HL-60 (cell line): ENCODE data around the gene HCRTR1.

Source experiments
- DNase-seq, 2 experiments: peaks; one replicate each; pipeline ENCODE4 v3.0.0-alpha.2; 2010 to 2020; ENCODE audit warnings: low read depth in 1 of 2, low spot score in 1 of 2
- H3K27ac ChIP-seq: fragments of 250-450 bp; sonication (Bioruptor Pico); replicated peaks from 2 replicates; pipeline ENCODE4 v1.5.1; 2020; ENCODE audit warnings: mild to moderate bottlenecking, moderate library complexity
- H3K27me3 ChIP-seq: fragments of 250-450 bp; sonication (Bioruptor Pico); 2 replicates; pipeline ENCODE4 v1.5.1; 2021; ENCODE audit warnings: mild to moderate bottlenecking, moderate library complexity; ENCODE audit not compliant: insufficient read depth, poor library complexity, severe bottlenecking
- H3K4me3 ChIP-seq: replicated peaks from 2 replicates; pipeline ENCODE4 v1.5.1; 2011; ENCODE audit warnings: mild to moderate bottlenecking, control low read depth, low read length; ENCODE audit not compliant: insufficient read depth
- CTCF ChIP-seq: IDR thresholded peaks from one replicate; pipeline ENCODE4 v1.5.1; 2011; ENCODE audit warnings: low read length, control low read depth, inconsistent platforms; ENCODE audit not compliant: insufficient read depth
- GABPA ChIP-seq: IDR thresholded peaks from 2 replicates; pipeline ENCODE4 v1.6.1; 2012; ENCODE audit warnings: low read depth
- POLR2AphosphoS5 ChIP-seq: IDR thresholded peaks from 2 replicates; pipeline ENCODE4 v1.6.1; 2012; ENCODE audit warnings: low read depth
- REST ChIP-seq: IDR thresholded peaks from 2 replicates; pipeline ENCODE4 v1.6.1; 2012; ENCODE audit warnings: low read depth; ENCODE audit not compliant: insufficient replicate concordance
- SPI1 ChIP-seq: IDR thresholded peaks from 2 replicates; pipeline ENCODE4 v1.6.1; 2012; ENCODE audit warnings: low read depth, mild to moderate bottlenecking, borderline replicate concordance

HCRTR1 gene

DNA sequence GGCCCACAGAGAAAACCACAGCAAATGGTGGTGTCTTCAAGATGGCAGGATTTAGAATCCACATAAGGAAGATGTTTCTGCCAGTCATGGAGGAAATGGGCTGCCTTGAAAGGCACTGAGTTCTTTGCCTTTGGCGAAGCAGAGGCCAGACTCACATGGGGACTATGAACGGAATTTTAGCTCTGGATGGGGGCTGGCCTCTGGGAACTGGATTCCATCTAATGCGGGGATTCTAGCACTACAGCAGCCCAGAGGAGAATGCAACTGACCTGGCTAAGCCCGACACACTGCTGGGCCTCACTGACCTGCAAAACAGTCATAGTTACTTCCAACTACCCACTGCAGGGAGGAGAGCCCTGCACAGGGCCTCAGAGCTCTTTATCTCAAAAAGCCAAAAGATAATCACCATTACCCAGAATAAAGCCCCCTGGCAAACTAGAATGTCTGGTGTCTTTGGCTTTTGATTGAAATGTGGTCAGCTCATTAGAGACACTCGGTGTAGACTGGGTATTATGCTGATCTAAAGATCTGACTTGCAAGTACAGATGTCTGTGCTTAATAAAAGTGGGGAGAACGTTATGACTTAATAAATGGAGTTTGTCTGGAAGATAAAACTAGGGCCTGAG is 11.6 kb downstream of the HCRTR1 start:
- no peak overlapping the region for H3K27ac ChIP-seq
- H3K27me3 ChIP-seq: no peaks in the 10 kb centered on the region
- no peak for TF ChIP-seq POLR2AphosphoS5
- TF ChIP-seq GABPA: no peak
- TF ChIP-seq CTCF: no peak
- TF ChIP-seq SPI1: no peak

GRCh38 chr1:31632649-31633048 is 15.2 kb downstream of the HCRTR1 start:
- no peak overlapping the region for H3K27ac ChIP-seq
- no peak overlapping the region for H3K4me3 ChIP-seq
- no peak for DNase-seq
- TF ChIP-seq REST: no peak
- TF ChIP-seq POLR2AphosphoS5: no peak
- TF ChIP-seq SPI1: no peak
- no peak for TF ChIP-seq GABPA
- no peak for TF ChIP-seq CTCF
- no peaks in the 10 kb centered on the region for H3K27me3 ChIP-seq

More for the DNA sequence above, 11.6 kb downstream of the HCRTR1 start:
- DNase-seq: no peak
- no peak overlapping the region for H3K4me3 ChIP-seq

DNA sequence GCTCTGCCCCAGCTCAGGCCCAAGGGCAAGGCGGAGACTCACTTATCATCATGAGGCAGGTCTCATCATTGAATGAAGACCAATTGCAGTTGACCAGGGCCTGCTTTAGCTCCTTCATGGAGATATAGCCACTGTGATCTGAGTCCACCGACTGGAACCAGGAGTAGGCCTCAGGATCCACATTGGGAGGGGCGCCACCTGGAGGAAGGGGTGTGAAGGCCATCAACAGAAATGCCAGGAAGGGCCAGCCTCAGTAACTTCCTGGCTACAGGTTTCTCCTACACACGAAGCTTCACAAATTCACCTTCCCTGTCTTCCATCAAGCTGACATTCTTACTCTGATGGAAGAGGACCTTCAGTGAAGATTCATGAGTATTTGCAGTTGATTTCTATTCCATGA is 15.6 kb downstream of the HCRTR1 start:
- H3K4me3 ChIP-seq: no peak overlapping the region
- DNase-seq: peak in 1 of 2 experiments; percentile 39
- TF ChIP-seq REST (no peak), CTCF (peak; percentile 52), SPI1 (no peak), POLR2AphosphoS5 (no peak), GABPA (no peak)

More for the DNA sequence above, 15.6 kb downstream of the HCRTR1 start:
- no peaks in the 10 kb centered on the region for H3K27me3 ChIP-seq
- no peak overlapping the region for H3K27ac ChIP-seq
